ENCODE measurements around the gene IFT88.

The IFT88 gene

GRCh38 chr13:20740021-20740420, 173.1 kb downstream of the IFT88 start:
- in situ Hi-C loops (cut with MboI; ENCODE audit: low sequenced_read_pairs, unreplicated experiment): no loop called here
- DNase-seq (ENCODE audit: low spot score): no peak
- TF ChIP-seq CTCF (IDR thresholded peaks at IDR 0.05; ENCODE audit: borderline replicate concordance, control extremely low read depth, extremely low read depth, insufficient read depth, missing control alignments): no peak

All from GM13976 (cell line).